Activated CD8-positive, alpha-beta memory T cell treated with anti-CD3 and anti-CD28 coated beads, Interleukin-2, amount 50 U/mL, for 1 hour (primary cell): Measurements from ENCODE around the gene MRPL36.
"Not testable (repeated sequence)": the region's sequence is repeated elsewhere in the genome, so short reads cannot be mapped to it uniquely, and the experiment has no call there.

ENCODE experiments used
- DNase-seq: peaks from one replicate; pipeline ENCODE4 v3.0.0-alpha.2; 2020; ENCODE audit errors: extremely low read depth

Gene MRPL36

DNA sequence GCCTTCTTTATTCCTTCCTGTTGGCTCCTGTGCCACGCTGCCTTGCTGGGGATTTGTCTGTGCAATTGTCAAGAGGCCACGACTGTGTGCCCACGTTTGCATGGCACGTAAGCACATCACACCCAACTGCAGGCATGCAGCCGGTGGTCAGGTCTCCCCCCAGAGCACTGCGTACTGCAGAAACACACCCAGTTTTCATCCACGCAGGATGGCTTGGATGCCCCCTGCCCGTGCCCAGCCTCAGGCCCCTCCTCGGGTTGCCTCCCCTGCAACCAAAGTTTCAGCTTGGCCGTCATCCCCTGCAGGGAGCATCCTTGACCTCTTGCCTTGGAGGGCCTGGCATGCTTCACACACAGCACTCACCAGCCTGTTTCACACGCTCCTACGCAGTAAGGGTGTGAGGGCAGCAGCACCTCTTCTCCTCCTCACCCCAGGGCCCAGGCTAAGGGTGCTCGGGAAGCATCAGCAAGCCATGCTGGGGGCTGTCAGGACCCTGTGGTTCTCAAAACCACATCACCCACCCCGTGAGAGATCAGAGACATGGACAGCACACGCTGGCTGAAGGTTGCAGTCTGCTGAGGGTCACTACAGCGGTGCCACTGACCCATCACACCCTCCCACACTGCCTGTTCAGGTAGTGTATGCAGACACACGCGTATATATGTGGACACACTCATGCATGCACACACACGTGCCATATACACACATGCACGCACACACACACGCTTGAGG is 3.1 kb downstream of the MRPL36 start:
- DNase-seq, result no peak

DNA sequence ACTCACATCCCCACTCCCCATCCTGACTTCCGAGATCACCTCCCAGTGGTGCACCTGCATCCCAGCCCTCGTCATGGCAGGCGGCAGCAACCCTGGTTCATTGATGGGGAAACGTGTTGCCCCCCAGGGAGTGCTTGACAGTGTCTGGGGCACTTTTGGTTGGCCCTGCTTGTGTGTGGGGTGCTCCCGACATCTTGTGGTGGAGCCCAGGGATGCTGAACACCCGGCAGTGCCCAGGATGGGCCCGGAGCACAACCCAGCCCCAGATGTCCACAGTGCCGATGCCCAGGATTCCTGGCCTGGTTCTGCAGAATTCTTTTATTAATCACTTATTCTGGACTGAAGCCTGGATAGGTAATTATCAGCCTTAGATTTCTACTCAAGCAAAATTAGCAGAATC is 3.7 kb downstream of the MRPL36 start:
- DNase-seq, result no peak

DNA sequence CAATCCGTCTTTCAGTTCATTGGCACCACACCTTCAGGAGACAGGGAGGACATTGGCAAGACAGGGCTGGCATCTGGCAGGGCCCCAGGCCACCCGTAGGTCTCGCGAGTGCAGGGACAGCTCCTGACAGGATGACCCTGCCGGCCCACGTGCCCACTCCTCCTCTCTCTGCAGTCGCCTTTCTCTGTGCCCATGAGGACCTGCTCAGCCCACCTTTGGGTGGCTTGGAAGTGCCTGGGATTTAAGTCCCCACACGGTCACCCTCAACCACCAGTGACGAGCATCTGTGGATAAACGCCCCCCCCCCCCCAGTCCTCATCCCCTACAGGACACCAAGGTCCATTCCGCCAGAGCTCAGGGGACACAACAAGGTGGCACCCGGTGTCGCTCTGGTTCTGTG is 4.1 kb downstream of the MRPL36 start:
- no peak for DNase-seq

DNA sequence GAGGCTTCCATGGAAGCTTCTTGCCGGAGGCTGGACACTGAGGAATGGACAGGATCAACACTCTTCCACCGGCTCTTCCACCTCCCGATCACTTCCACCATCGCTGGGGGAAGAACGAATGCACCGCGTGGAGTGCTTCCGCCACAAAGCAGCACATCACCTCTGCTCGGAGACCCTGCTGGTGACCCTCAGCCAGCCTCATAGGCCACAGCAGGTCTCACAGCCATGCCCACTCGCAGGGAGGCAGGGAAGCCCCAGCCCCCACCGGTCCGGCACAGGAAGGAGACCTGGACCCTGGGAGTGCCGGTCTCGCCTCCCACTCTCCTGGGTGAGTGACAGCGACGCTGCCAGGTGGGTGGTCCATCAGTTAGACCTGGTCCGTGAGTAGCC is 4.7 kb downstream of the MRPL36 start:
- DNase-seq, result no peak

DNA sequence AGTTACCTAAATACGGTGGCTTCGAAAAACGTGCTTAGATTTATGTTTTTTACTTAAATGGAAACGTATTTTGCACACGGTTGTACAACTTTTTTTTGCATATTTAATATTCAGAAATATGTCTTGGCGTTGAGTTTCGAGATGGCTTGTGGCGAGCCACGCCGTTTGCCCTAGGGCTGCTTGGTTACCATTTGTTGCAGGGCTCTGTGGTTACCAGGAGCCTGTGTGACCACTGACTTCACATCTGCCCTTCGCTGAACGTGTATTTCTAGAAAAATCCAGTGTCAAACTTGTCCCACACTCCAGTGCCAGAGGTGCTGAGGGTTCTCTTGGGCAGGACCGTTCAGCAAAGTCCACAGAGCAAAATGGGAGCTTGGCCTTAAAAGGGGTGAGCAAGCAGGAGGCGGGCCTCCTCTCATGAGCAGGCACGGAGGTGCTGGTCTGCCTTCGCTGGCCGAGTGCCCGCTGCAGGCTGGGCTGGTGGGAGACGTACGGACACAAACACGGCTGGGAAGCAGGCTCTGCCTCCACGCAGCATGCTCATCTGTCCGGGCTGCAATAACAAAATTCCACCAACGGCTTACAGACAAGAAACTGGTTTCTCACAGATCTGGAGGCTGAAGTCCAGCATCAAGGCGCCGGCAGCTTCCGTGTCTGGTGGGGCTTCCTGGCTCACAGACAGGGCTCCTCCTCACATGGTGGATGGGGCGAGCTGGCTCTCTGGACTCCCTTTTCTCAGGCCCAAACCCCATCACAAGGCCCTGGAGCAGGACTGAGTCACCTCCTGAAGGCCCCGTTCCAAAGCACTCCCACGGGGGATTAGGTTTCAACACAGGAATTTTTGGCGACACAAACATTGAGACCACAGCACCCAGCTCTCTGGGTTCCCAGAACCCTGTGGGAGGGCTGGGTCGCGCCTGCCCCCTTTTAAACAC is 5.4 kb downstream of the MRPL36 start:
- DNase-seq, result no peak

- no peak for DNase-seq
Observed at GRCh38 chr5:1793301-1793740, 6.3 kb downstream of the MRPL36 start.

GRCh38 chr5:1792842-1793266 is 6.8 kb downstream of the MRPL36 start:
- peak; percentile 56 for DNase-seq

GRCh38 chr5:1791176-1791575 is 8.5 kb downstream of the MRPL36 start:
- no peak for DNase-seq

DNA sequence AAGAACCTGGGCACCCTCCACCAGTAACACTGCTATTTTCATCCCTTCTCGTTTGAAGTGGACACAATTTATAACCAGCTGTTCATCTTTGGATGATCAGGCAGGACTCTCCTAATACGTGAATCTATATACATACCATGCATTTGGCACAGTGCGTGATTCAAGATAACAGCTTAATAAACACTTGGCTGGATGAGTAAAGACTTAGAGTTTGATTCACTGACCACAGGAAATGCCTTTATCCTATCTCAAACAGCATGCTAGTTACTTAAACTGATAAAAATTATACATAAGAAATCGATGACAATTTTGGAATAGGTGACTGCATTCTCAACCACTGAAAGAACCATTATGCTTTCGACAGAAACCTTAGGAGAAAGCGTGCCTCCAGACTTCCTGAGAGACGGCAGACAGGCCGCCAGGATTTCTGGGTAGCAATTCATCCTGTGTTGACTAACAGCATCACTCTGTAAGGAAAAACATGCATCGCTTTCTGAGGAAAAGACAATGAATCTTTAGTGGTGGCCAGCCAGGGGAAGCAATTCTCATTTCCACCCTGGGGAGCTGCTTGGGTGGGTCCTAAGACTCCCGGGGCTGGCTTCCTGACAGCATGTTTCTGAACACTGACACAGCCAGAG is 9.7 kb downstream of the MRPL36 start:
- DNase-seq, result no peak

- not testable (repeated sequence) for DNase-seq
Observed at GRCh38 chr5:1789438-1789833, 10.2 kb downstream of the MRPL36 start.

DNA sequence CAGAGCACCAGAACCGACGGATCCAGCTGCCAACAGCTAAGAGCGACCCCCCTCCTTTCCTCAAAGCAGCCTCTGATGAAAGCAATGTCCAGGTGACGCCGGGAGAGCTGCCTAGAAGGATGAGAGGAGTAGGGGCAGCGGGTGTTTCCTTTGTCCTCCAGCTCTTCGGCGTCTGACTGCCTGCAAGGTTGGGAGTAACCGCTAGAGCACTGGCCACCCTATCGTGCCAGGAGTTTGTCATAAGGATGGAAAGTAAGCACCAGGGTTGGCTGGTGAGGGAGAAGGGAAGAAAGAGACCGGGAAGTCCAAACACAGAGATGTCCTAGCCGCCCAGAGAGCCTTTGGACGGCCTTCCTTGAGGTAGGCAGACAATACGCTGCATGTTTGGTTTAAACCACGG is 10.8 kb downstream of the MRPL36 start:
- DNase-seq, result no peak

- no peak for DNase-seq
Observed at GRCh38 chr5:1788200-1788599, 11.4 kb downstream of the MRPL36 start.

DNA sequence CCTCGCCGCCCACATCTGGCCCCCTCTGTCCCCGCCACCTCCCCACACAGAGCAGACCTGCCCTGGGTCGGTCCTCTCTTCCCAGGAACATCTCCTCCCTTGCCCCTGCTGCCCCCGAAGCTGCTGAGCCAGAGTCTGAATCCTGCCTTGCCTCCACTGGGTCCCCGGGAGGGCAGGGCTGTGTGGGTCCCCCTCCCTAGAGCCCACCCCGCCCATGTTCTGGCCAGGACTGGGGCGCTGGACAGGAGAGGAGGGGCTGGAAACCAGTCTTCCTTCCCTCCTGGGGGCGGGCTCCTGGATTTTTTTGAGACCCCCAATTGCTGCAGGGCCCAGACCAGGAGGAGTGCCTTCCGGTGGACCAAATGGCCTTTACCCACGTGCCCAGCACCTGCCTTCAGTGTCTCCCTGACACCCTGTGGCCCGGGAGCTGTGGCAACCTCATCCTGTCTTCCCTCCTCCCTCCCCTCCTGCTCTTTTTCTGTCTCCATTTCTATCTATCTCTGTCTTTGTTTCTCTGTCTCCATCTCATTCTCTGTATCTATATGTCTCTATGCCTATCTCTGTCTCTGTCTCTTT is 12.1 kb downstream of the MRPL36 start:
- no peak for DNase-seq

- no peak for DNase-seq
Observed at GRCh38 chr5:1786621-1787471, 12.8 kb downstream of the MRPL36 start.

- DNase-seq, result no peak
Observed at GRCh38 chr5:1785984-1786383, 13.7 kb downstream of the MRPL36 start.

DNA sequence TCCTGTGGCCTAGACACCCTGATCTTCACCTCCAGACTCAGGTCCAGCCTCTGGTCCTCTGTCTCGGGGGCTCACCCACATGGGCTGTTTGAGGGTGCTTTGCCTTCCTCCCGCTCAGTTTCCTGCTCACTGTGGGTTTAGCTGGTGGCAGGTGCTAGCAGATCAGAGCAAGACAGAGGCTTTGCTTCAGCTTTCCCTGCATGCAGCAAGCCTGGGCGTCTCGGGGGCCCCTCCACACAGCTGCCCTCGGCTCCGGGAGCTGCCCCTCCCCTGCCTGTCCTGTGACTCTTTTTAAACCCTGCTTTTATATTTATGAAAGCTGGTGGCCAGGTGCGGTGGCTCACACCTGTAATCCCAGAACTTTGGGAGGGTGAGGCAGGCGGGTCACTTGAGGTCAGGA is 14.6 kb downstream of the MRPL36 start:
- no peak for DNase-seq

GRCh38 chr5:1784197-1785050 is 15.2 kb downstream of the MRPL36 start:
- no peak for DNase-seq

- no peak for DNase-seq
Observed at GRCh38 chr5:1783216-1783554, 16.5 kb downstream of the MRPL36 start.

- no peak for DNase-seq
Observed at GRCh38 chr5:1782385-1783215, 17.0 kb downstream of the MRPL36 start.
